ENCODE measurements around the gene RSPH10B2.
"Not testable (repeated sequence)": the region's sequence is repeated elsewhere in the genome, so short reads cannot be mapped to it uniquely, and the experiment has no call there.

GRCh38 chr7:6781581-6781980 is 27.7 kb downstream of the RSPH10B2 start:
- not testable (repeated sequence) for TF ChIP-seq CTCF, POLR2A, POLR2AphosphoS5, EP300 (IDR thresholded peaks at IDR 0.05)

All from sigmoid colon (tissue), 4 donors.